Right atrium auricular region (tissue), 2 donors: ENCODE measurements around the gene GLYAT. TPM values are rescaled to one million over a fixed set of nuclear protein-coding genes. Genes with fewer than 3 reads are reported as not detected.

Experiments
- DNase-seq: peaks from one replicate; pipeline ENCODE4 v3.0.0-alpha.2; 2019; ENCODE audit warnings: low spot score
- H3K27ac ChIP-seq, 2 donors: fragments of 200-600 bp; sonication (generic); 1 replicate in 1 of 2; 2 replicates in 1 of 2; pipeline ENCODE4 v1.5.1; 2016 to 2019
- H3K27me3 ChIP-seq, 2 donors: fragments of 200-600 bp; sonication (generic); one replicate each; pipeline versions ENCODE4 v1.5.1 to v1.6.0; 2017 to 2019
- H3K36me3 ChIP-seq: fragments of 200-600 bp; sonication (generic); one replicate; pipeline ENCODE4 v1.5.1; 2016
- H3K4me1 ChIP-seq, 2 donors: fragments of 200-600 bp; sonication (generic); one replicate each; pipeline versions ENCODE4 v1.5.1 to v1.6.0; 2017 to 2019
- H3K4me3 ChIP-seq, 2 donors: fragments of 200-600 bp; sonication (generic); 1 replicate in 1 of 2; 2 replicates in 1 of 2; pipeline ENCODE4 v1.5.1; 2017 to 2019; ENCODE audit warnings: mild to moderate bottlenecking in 1 of 2, moderate library complexity in 1 of 2
- H3K9me3 ChIP-seq, 2 donors: fragments of 200-600 bp; sonication (generic); one replicate each; pipeline ENCODE4 v1.5.1; 2019
- total RNA-seq, 2 donors: library from RNA; depleted of rRNA; stranded (reverse); fragments of >200 nt; gene quantifications; one replicate each; pipeline ENCODE4 v1.1.0, GENCODE V29; 2016
- TF ChIP-seq, protein P1 (sequence below), 2 donors: fragments of 200-600 bp; sonication (generic); IDR thresholded peaks; one replicate each; pipeline ENCODE4 v1.5.1; 2019; ENCODE audit warnings: antibody characterized with exemption in 2 of 2

Gene GLYAT
- total RNA-seq, 2 donors from 2014 or later, result not detected

DNA sequence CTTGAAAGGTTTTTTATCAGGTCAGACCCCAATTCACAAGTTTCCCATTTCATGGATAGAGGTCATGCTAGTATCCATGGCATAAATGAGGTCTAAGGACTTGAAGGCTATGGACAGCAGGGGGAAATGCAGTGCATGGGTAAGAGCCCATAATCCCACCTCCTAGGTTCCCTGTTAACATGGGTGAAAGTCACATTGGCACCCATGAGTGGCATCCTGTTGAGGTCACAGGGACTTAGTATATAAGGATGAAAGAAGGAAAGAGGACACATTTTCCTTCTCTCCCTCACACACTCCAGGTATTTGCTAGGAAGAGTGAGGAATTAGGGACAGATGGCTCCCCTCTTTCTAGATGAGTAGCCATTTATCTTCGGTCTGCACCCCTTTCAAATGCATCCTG is 9.4 kb upstream of the GLYAT start:
- TF ChIP-seq, protein P1, sequence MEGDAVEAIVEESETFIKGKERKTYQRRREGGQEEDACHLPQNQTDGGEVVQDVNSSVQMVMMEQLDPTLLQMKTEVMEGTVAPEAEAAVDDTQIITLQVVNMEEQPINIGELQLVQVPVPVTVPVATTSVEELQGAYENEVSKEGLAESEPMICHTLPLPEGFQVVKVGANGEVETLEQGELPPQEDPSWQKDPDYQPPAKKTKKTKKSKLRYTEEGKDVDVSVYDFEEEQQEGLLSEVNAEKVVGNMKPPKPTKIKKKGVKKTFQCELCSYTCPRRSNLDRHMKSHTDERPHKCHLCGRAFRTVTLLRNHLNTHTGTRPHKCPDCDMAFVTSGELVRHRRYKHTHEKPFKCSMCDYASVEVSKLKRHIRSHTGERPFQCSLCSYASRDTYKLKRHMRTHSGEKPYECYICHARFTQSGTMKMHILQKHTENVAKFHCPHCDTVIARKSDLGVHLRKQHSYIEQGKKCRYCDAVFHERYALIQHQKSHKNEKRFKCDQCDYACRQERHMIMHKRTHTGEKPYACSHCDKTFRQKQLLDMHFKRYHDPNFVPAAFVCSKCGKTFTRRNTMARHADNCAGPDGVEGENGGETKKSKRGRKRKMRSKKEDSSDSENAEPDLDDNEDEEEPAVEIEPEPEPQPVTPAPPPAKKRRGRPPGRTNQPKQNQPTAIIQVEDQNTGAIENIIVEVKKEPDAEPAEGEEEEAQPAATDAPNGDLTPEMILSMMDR (IDR thresholded peaks at IDR 0.05), result no peak
- Histone ChIP-seq H3K4me1 (no peaks in the 10 kb centered on the region), H3K27me3 (no peaks in the 10 kb centered on the region), H3K36me3 (no peaks in the 10 kb centered on the region), H3K9me3 (peaks cover 0 to 25% of the 10 kb centered on the region in 2 donors), H3K27ac (no peak overlapping the region), H3K4me3 (no peak overlapping the region)
- DNase-seq, result no peak

DNA sequence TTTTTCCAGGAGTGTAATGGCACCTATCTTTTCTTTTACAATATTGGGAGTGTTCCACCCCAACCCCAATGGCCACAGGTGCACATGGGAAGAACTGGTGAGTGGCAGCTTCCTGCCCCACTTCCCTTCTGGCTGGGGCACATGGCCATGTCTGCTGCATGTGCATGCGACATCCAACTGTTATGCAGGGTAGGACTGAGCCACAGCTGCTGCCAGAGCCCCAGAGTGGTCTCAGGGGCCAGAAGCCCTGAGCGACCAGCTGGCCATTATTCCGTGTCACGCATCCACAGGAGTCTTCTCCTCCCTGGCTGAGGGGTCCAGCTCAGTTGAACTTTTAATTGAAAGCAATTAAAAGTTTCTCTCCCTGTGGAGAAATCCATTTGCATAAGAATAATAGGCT is 8.7 kb upstream of the GLYAT start:
- Histone ChIP-seq H3K4me1 (no peaks in the 10 kb centered on the region), H3K36me3 (no peaks in the 10 kb centered on the region), H3K27ac (no peak overlapping the region), H3K9me3 (peaks cover 0 to 25% of the 10 kb centered on the region in 2 donors), H3K4me3 (no peak overlapping the region), H3K27me3 (no peaks in the 10 kb centered on the region)
- no peak for DNase-seq
- TF ChIP-seq, protein P1 (IDR thresholded peaks at IDR 0.05), result no peak

DNA sequence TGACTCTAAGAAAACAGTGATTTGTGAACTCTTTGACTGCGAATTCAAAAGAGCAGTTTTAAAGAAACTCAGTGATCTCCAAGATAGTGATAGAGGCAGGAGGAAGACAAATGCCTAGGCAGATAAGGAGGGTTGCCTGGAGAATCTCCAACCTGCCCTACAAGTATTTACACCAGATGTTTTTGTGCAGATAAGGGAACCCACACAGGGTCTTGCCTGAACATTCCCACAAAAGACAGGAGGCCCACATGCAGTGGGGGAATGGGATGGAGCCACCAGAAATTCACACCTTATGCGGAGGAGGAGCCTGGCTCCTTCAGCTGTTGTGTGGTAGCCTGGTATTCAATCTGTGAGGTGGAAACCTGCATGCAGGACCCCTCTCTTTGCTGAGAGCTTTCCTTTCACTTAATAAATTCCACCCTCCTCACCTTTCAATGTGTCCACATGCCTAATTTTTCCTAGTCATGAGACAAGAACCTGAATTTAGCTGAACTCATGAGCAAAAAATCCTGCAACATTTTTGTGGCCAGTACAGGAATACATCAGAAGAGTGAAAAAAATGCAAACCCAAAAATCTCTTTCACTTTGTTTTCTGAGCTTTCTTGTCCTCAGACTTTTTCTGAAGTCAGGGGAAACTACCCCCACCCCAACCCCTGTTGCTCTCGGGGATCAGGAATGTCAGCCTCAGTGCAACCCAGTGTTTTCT is 8.1 kb upstream of the GLYAT start:
- H3K4me3 ChIP-seq, result no peak overlapping the region
- peaks cover 0 to 25% of the 10 kb centered on the region in 2 donors for H3K9me3 ChIP-seq
- H3K4me1 ChIP-seq, result no peaks in the 10 kb centered on the region
- H3K36me3 ChIP-seq, result no peaks in the 10 kb centered on the region
- TF ChIP-seq, protein P1 (IDR thresholded peaks at IDR 0.05), result no peak
- no peak for DNase-seq
- no peak overlapping the region for H3K27ac ChIP-seq
- H3K27me3 ChIP-seq, result no peaks in the 10 kb centered on the region

DNA sequence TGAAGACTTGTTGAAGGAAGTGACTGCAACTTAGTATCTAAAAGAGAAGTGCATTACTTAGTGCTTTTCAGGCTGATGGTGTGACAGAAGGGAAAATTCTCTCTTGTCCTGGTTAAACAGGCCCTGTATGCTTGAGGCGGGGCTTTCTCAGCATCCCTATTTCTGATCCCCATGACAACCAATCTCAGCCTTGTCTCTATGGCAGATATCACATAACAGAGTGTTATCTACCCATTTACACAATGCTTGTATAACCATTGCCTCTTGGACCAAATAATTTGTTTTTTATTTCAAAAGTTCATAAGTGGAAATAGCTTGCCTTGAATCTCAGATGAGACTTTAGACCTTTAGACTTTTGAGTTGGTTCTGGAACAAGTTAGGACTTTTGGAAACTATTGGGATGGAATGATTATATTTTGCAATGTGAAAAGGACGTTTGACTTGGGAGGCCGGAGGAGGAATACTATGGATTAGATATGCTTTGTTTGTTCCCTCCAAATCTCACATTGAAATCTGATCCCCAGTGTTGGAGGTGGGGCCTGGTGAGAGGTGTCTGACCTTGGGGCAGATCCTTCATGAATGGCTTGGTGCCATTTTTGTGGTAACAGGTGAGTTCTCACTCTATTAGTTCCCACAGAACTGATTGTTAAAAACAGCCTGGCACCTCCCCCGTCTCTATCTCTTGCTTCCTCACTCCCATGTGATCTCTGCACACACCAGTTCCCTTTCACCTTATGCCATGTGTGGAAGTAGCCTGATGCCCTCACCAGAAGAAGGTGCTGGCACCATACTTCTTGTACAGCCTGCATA is 3.1 kb upstream of the GLYAT start:
- H3K27ac ChIP-seq, result no peak overlapping the region
- H3K36me3 ChIP-seq, result no peaks in the 10 kb centered on the region
- H3K4me1 ChIP-seq, result no peaks in the 10 kb centered on the region
- DNase-seq, result no peak
- no peak overlapping the region for H3K4me3 ChIP-seq
- no peaks in the 10 kb centered on the region for H3K27me3 ChIP-seq
- TF ChIP-seq, protein P1 (IDR thresholded peaks at IDR 0.05), result no peak
- H3K9me3 ChIP-seq, result no peaks in the 10 kb centered on the region

DNA sequence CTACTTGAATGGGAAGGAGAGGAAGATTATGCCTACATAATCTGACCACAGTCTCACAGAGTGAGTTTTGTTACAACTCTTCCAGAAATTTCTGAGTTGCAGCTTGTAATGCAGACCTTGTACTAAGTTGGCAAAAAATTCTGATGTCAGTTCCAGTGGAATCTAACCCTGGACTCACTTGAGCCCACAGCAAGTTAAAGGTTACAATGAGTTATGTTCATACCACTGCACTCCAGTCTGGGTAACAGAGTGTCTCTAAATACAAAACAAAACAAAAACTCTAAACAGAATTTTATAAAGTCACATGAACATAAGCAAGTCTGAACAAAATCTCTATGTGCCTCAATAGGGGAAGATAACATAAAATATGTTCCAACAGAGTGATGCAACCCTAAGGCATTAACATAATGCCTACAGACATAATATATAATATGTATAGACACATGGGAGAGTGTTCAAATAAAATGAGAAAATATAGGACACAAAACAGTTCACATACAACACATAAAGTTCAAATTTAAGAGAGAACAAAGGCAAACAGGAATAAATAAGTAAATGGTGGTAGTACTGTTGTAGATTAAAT is 1.1 kb downstream of the GLYAT start:
- Histone ChIP-seq H3K4me1 (no peaks in the 10 kb centered on the region), H3K9me3 (no peaks in the 10 kb centered on the region), H3K27me3 (no peaks in the 10 kb centered on the region), H3K36me3 (no peaks in the 10 kb centered on the region), H3K4me3 (no peak overlapping the region), H3K27ac (no peak overlapping the region)
- no peak for DNase-seq
- TF ChIP-seq, protein P1 (IDR thresholded peaks at IDR 0.05), result no peak
